DND-41 (cell line): ENCODE measurements around the gene LSMEM2.
A peak's percentile ranks its signal among the peaks of the same experiment; 100 is the strongest.
"Not testable (repeated sequence)": the region's sequence is repeated elsewhere in the genome, so short reads cannot be mapped to it uniquely, and the experiment has no call there.

Source experiments
- ATAC-seq: fragments of 200-7000 bp; cut with Tn5 transposase; 3 replicates; pipeline ENCODE4 v1.9.1; 2021; ENCODE audit warnings: low read depth; ENCODE audit not compliant: insufficient read depth
- DNase-seq: peaks from one replicate; pipeline ENCODE4 v3.0.0-alpha.2; 2020
- H2AFZ ChIP-seq: 2 replicates; pipeline ENCODE4 v1.6.0; 2012; ENCODE audit warnings: low read depth, low read length
- H3K27ac ChIP-seq: 2 replicates; pipeline ENCODE4 v1.5.1; 2012; ENCODE audit warnings: low read length, inconsistent platforms
- H3K27me3 ChIP-seq: fragments of 200-600 bp; sonication (generic); 2 replicates; pipeline ENCODE4 v1.6.0; 2012; ENCODE audit warnings: low read length, mild to moderate bottlenecking, inconsistent platforms; ENCODE audit not compliant: insufficient read depth, poor library complexity
- H3K36me3 ChIP-seq: 2 replicates; pipeline ENCODE4 v1.5.1; 2012; ENCODE audit warnings: low read length, inconsistent platforms; ENCODE audit not compliant: insufficient read depth
- H3K4me1 ChIP-seq: 2 replicates; pipeline ENCODE4 v1.5.1; 2012; ENCODE audit warnings: mild to moderate bottlenecking, low read length; ENCODE audit not compliant: insufficient read depth
- H3K4me2 ChIP-seq: 2 replicates; pipeline ENCODE4 v1.6.0; 2012; ENCODE audit warnings: mild to moderate bottlenecking, moderate library complexity, low read length, inconsistent platforms; ENCODE audit not compliant: insufficient read depth
- H3K4me3 ChIP-seq, 2 experiments: fragments of 200-600 bp in 1 of 2; shearing (Covaris generic) in 1 of 2; 2 replicates each; pipeline ENCODE4 v1.5.1; 2012 to 2016; ENCODE audit warnings: inconsistent platforms in 2 of 2, low read length in 2 of 2, mild to moderate bottlenecking in 2 of 2, low read depth in 1 of 2, moderate library complexity in 1 of 2
- H3K79me2 ChIP-seq: 2 replicates; pipeline ENCODE4 v1.6.0; 2012; ENCODE audit warnings: low read length, inconsistent platforms; ENCODE audit not compliant: insufficient read depth
- H3K9ac ChIP-seq: 2 replicates; pipeline ENCODE4 v1.6.0; 2012; ENCODE audit warnings: low read depth, mild to moderate bottlenecking, inconsistent platforms, low read length, moderate library complexity
- H3K9me3 ChIP-seq: 2 replicates; pipeline ENCODE4 v1.5.1; 2012; ENCODE audit warnings: low read length, moderate library complexity, mild to moderate bottlenecking, inconsistent platforms; ENCODE audit not compliant: insufficient read depth, severe bottlenecking
- H4K20me1 ChIP-seq: 2 replicates; pipeline ENCODE4 v1.6.0; 2012; ENCODE audit warnings: low read length; ENCODE audit not compliant: insufficient read depth
- CTCF ChIP-seq: IDR thresholded peaks from 2 replicates; pipeline ENCODE4 v1.5.1; 2012; ENCODE audit warnings: borderline replicate concordance, low read length, moderate library complexity, mild to moderate bottlenecking; ENCODE audit not compliant: poor library complexity, severe bottlenecking; ENCODE audit errors: extremely low read depth
- EZH2 ChIP-seq: IDR thresholded peaks from 3 replicates; pipeline ENCODE4 v1.6.1; 2012; ENCODE audit warnings: borderline replicate concordance, low read depth, mild to moderate bottlenecking, moderate library complexity, low read length, inconsistent platforms; ENCODE audit not compliant: severe bottlenecking

The LSMEM2 gene

GRCh38 chr3:50260027-50260941, 18.6 kb upstream of the LSMEM2 start:
- H2AFZ ChIP-seq: peak overlapping the region; percentile 65

GRCh38 chr3:50260942-50261441, 17.9 kb upstream of the LSMEM2 start:
- Histone ChIP-seq H3K27ac (peak overlapping the region; percentile 52; the same call in 1 of the 2 replicates), H4K20me1 (peaks cover 12% of the 10 kb centered on the region; the same call in 1 of the 2 replicates), H3K27me3 (no peaks in the 10 kb centered on the region), H3K79me2 (no peaks in the 10 kb centered on the region), H2AFZ (peak overlapping the region; percentile 65; the same call in 1 of the 2 replicates), H3K4me3 (peak overlapping the region in 1 of 2 experiments; percentile 60; a peak in 3 of 4 replicates), H3K9ac (peak overlapping the region; percentile 61), H3K36me3 (peaks cover 24% of the 10 kb centered on the region), H3K4me2 (peak overlapping the region; percentile 81), H3K9me3 (no peaks in the 10 kb centered on the region), H3K4me1 (peaks cover 18% of the 10 kb centered on the region)
- ATAC-seq (no peak), DNase-seq (no peak)
- TF ChIP-seq CTCF (no peak), EZH2 (no peak)

More at GRCh38 chr3:50260027-50260941, 18.6 kb upstream of the LSMEM2 start:
- peak; percentile 95 for TF ChIP-seq CTCF
- TF ChIP-seq EZH2: no peak
- peaks cover 18% of the 10 kb centered on the region for H3K4me1 ChIP-seq
- H4K20me1 ChIP-seq: peaks cover 14% of the 10 kb centered on the region
- peak overlapping the region; percentile 61 for H3K9ac ChIP-seq
- H3K27ac ChIP-seq: peak overlapping the region; percentile 52
- peak overlapping the region; percentile 81 for H3K4me2 ChIP-seq
- ATAC-seq (peak; percentile 91), DNase-seq (peak; percentile 83)
- H3K36me3 ChIP-seq: peaks cover 27% of the 10 kb centered on the region
- no peaks in the 10 kb centered on the region for H3K27me3 ChIP-seq
- peak overlapping the region; percentile 19 to 60; a peak in 3 of 4 replicates for H3K4me3 ChIP-seq
- no peaks in the 10 kb centered on the region for H3K79me2 ChIP-seq
- no peaks in the 10 kb centered on the region for H3K9me3 ChIP-seq

GRCh38 chr3:50261505-50261904, 17.4 kb upstream of the LSMEM2 start:
- Histone ChIP-seq H3K27me3 (no peaks in the 10 kb centered on the region), H3K4me1 (peaks cover 18% of the 10 kb centered on the region), H3K4me3 (no peak overlapping the region), H3K36me3 (peaks cover 18% of the 10 kb centered on the region), H3K79me2 (no peaks in the 10 kb centered on the region), H3K9ac (peak overlapping the region; percentile 61; the same call in 1 of the 2 replicates), H3K27ac (no peak overlapping the region), H3K9me3 (no peaks in the 10 kb centered on the region), H2AFZ (no peak overlapping the region), H3K4me2 (0 out of 2 replicates have a peak overlapping the region, but pooled peaks have one; percentile 81), H4K20me1 (peaks cover 8% of the 10 kb centered on the region; the same call in 1 of the 2 replicates)
- ATAC-seq (no peak), DNase-seq (no peak)
- TF ChIP-seq CTCF (no peak), EZH2 (no peak)

- ATAC-seq, H3K4me2 ChIP-seq, H3K4me3 ChIP-seq, H3K27ac ChIP-seq, DNase-seq, H2AFZ ChIP-seq, H3K9me3 ChIP-seq, H3K9ac ChIP-seq, H3K27me3 ChIP-seq, H4K20me1 ChIP-seq, H3K79me2 ChIP-seq: not testable (repeated sequence)
- peaks cover 11% of the 10 kb centered on the region for H3K36me3 ChIP-seq
- peaks cover 18% of the 10 kb centered on the region for H3K4me1 ChIP-seq
Observed at GRCh38 chr3:50262200-50262599, 16.7 kb upstream of the LSMEM2 start.
